HS-5 (cell line): ENCODE data around the gene USP35.
"Not testable (repeated sequence)": the region's sequence is repeated elsewhere in the genome, so short reads cannot be mapped to it uniquely, and the experiment has no call there.

Experiments used
- DNase-seq: peaks from one replicate; pipeline ENCODE4 v3.0.0-alpha.2; 2012; ENCODE audit warnings: low read depth

USP35 gene

DNA sequence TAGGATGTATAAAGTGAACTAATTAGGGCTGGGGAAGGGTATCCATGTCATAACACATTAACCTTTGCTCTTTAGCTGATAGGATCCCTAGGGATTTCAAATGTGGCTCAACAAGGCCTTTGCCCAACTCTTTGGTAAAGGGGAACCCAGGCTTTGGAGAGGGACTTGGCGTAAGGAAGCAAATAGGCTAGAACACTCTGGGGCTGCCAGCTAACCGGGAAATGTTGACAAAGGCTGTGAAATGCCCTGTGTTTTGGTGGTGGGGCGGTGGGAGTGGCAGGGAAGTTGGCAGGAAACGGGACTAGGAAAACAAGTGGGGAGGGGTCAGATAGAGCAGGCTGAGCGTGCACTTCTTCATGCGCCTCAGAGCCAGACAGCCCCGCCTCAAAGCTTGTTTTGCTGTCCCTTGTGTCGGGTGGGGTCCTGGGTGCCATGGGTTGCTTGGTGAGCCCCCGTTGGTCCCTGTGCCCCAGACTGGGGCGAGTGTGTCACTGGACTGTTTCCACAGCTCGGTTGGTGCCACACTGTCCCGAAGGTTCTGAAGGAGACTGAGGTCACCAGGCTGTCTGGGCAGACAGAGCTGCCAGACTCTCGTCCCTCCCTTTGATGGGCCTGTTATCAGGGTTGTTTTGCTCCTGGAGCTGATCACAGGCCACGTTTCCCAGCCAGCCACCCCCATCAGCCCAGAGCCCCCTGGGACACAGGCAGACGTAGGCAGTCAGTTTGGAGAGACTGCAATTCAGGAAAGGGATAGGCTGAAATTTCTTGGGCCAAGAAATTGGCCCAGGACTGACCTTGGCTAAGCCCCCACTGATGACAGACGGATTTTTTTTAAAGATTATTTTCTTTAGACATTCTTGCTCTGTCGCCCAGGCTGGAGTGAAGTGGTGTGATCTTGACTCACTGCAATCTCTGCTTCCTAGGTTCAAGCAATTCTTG lies 19.9 kb upstream of the USP35 start:
- no peak for DNase-seq

DNA sequence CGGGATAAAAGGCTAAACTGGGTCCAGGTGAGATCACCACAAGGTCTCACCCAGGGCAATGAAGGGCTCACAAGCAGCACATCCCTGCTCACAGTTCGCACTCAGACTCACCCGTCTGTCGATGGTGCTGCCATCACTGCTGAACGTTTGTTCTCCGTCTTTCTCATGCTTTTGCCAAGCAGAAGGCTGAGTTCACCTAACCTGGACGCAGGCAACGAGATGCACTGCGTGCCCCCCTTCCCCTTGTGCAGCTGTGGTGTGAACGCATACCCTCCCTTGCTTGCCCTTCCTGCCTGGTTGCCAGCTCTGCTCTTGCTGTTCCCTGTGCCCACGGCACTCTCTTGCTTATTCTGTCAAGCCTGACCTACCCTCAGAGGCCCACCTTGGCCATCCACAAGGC lies 18.3 kb upstream of the USP35 start:
- no peak for DNase-seq

DNA sequence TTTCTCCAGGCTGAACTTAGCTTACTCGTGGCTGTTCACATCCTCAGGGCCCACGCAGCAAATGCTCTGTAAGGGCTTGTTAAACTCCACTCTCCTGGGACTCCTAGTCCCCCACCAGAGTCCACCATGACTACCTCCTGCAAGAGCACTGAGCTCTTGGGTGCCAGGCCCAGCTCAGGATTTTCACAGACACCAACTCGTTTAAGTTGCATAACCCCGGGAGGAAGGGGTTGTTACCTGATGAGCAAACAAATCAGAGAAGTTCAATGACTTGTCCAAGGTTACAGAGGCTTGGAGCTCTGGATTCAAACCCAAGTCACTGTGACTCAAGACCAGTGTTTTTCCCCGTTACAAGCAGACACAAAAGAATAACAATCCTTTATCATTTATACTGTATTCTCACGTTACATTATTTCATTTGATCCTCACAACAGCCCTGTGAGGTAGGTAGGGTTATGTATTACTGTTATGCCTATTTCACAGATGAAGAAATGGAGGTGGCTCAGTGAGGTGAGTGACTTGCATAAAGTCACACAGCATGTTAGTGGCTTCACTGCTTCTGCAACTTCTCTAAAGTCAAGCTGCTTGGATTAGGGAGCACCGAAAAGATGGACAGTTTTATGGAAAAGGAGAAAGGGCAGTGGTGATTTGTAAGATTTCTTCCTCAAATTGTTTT lies 17.7 kb upstream of the USP35 start:
- DNase-seq = no peak

DNA sequence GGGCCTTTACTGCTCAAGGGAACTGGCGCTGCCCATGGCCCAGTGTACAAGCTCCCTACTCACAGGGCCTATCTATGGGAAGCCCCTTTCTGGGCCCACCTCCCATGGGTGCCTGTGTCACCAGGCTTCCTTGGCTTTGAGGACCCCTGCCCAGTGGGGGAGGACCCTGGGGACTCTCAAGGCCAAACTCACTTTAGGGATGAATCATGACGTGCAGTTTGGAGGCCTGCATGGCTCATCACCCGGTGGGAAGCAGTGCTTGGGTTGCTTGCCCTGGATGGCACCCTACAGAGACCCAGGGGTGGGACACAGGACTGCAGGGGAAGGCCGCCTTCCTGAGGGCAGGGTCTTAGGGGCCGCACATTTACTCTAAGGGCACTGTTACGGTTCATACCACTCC lies 16.8 kb upstream of the USP35 start:
- no peak for DNase-seq

DNA sequence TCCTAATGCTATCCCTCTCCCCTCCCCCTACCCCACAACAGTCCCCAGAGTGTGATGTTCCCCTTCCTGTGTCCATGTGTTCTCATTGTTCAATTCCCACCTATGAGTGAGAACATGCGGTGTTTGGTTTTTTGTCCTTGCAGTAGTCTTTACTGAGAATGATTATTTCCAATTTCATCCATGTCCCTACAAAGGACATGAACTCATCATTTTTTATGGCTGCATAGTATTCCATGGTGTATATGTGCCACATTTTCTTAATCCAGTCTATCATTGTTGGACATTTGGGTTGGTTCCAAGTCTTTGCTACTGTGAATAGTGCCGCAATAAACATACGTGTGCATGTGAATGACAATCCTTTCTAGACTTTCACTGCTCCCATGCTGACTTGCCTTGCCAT lies 12.9 kb upstream of the USP35 start:
- DNase-seq = not testable (repeated sequence)

DNA sequence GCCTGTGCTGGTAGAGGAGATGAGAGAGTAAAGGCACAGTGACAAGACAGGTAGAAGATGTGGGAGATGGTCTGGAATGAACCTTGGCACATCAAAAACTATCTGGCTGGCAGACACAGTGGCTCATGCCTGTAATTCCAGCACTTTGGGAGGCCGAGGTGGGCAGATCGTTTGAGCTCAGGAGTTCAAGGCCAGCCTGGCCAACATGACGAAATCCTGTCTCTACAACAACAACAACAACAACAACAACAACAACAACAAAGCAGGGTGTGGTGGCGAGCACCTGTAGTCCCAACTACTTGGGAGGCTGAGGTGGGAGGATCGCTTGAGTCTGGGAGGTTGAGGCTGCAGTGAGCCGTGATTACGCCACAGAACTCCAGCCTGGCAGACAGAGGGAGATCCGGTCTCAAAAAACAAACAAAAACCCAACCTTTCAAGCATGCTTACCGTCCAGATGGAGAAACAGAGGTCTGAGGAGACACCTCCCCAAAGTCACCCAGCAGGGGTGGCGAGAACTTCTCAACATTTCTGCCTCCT lies 12.0 kb upstream of the USP35 start:
- no peak for DNase-seq

DNA sequence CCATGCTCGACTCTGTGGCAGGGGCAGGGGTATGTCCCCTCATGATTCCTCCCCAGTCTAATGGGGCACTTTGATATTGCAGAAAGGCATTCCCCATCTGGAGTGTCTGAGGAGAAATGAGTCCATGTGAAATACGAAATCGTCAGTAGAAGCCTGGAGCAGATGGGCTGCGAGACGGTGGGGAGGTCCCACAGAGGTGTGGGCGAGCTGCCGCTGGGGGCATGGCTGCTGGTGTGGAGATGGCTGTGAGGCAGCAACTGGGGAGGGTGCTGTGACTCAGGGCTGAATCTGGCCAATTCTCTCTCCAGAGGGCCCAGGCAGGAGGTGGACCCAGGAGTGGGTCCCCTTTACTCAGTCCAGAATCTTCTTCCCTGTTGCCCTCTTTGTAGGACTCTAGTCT lies 11.5 kb upstream of the USP35 start:
- no peak for DNase-seq

DNA sequence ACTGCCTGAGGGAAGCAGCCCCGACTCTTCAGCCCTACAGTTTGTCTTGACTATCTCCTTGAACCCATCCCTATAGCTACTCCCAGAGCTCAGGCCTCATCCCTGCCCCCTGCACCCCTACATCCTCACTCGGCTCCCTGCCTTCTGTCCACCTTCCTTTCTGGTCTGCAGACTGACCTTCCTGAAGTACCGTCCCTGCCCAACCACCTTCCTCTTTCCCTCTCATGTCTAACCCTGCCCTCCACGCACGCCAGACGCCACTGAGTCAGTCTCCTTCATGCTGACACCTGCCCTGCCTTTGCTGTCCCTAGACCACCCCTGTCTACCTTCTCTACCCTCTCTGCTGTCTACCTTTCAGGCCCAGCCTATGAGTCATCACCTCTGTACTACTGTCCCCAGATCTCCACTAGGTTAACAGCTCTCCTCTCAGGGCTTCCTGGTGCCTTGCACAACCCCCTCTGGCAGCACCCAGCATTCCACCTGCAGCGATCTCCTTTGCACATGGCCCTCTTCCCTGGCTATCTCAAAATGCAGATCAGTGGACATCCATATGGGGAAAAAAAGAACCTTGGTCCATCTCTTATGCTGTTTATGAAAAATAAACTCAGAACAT lies 9.2 kb upstream of the USP35 start:
- no peak for DNase-seq

DNA sequence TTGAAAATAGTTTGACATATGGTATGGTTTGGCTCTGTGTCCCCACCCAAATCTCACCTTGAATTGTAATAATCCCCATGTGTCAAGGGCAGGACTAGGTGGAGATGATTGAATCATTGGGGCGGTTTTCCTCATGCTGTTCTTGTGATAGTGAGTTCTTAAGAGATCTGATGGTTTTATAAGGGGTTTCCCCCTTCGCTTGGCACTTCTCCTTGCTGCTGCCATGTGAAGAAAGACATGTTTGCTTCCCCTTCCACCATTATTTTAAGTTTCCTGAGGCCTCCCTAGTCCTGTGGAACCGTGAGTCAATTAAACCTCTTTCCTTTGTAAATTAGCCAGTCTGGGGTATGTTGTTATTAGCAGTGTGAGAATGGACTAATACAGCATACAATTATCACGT lies 8.0 kb upstream of the USP35 start:
- no peak for DNase-seq

DNA sequence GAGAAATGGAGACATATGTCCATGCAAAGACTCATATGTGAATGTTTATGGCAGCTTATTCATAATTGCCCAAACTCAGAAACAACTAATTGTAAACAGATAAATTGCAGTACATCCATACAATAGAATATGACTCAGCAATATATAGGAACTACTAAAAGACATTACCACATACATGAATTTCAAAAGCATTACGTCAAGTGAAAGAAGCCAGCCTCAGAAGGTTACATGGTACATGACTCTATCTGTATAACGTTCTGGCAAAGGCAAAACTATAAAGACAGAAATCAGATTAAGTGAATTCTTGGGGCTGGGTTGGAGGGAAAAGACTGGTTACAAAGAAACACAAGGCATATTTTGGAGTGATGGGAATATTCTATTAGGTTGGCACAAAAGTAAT lies 7.5 kb upstream of the USP35 start:
- peak; percentile 72 for DNase-seq

DNA sequence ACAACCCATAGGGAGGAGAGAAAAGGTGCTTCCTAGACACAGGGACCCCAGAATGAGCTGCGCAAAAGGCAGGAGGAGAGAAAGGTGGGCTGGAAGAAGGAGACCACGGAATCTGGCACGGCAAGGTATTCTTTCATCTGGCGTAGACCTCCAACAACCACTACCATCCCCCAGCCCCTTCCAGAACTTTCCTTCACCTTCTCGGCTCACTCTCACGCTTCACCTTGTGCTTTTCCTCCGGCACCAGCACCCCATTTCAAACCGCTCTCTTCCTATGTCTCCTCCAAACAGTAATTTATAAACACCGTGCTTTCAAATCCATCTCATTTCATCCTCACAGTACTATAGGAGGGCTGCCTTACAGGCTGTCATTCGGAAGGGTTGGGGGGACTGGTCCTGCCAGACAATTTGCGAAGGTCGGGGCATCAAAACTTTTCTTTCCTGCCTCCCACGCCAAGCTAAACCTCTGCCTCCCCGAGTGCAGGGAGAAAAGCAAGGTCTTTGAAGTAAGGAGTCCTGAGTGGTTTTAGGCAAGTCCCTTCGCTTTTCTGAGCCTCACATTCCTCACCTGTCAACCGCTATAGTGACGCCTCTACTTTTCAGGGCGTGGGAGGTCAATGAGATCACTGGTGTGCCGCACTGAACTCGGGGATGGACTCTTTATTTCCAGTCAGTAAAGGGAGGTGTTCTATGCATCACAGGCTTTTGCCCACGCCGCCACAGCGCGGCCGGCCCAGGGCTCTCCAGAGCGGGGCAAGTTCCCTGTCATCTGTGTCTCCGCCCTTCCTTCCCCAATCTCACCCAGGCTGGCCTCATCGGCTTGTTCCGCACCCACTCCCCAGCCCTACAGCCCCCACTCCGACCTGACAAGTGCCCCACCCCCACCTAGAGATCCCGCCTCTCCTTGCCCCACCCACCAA lies 1.1 kb upstream of the USP35 start:
- peak; percentile 15 for DNase-seq

DNA sequence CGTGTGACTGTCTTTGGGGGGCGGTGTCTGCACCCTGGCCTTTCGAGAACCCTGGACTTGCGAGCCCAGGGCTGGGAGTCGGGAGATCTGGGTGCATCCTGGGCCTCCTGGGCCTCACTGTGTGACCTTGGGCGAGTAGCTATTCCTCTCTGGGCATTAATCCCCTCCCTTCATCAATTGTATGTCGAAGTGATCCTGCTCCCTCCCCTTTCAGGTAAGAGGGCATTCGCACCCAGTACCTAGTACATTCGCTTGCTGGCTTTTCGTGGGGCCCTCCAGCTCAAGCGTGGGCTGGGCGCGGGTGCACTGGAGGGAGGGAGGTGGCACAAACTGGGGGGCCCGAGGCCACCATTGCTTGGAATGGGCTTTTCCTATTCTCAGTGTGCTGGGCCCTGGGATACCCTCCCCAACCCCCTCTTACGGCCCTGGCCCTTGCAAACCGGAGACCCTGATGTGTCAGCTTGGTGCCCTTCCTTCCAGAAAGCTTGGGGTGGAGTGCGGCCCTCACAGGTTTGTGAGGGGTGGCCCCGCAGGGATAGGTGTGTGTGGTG lies 530 bp downstream of the USP35 start:
- no peak for DNase-seq

DNA sequence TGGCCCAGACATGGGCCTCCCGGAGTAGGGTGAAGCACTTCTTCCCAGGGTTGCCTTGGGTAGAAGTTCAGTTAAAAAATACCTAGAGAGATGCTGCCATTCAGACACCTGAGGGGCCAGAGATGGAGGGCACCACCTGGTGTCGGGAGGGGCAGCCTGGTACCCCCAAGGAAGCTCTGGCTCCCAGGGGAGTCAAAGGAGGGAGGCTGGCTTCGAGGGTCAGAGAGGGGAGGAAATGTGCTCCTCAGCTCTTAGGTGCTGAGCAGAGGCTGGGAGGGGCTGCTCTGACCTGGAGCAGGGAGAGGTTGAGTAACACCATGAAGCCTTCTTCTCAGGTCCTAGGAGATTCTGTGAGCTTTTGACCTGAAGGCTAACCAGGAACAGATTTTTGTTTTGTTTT lies 1.1 kb downstream of the USP35 start:
- no peak for DNase-seq

DNA sequence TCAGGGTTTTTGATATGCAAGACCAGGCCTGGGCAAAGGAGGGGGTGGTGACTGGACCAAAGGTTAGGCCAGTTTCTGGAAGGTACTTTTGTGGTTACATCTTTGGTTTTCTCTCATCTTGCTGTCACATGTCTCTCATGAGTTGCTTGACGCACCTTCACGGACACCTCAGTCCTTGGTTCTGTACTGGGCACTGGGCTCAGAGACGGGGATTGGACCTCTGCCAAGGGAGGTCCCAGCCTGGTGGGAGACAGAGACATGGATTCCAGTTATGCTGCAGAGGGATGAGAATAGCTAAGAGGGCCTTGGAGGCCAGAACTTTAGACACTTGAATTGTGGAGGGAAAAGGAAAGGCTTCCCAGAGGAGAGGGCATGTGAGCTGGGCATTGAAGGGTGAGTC lies 1.7 kb downstream of the USP35 start:
- no peak for DNase-seq

DNA sequence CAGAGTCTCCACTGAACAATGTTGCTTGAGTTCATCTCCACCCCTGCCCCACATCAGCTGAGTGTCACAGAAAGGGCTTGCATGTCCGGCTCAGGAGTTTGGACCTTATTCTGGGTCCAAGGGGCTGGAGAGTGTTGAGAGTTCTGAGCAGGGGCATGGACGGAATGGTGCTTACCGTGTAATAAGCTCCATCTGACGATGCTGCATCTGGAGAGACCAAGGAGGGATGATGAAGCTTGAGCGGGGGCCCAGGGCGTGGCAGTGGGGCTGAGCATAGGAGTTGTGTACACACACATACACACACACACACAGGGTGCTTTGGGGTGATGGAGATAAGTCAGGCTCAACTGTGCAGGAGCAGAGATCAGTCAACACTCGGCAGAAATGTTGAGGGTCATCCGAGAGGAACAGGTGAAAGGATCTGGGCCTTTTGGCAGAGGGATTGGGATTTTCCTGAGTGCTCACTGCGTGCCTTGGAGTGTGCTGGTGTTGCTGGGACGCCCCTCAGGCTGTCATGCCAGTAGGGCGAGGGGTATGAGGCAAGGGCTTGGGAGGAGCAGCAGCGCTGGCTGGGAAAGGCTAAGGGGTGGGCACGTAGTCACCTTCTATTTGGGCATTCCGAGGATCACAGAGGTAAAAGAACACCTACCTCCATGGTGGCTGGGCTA lies 2.3 kb downstream of the USP35 start:
- no peak for DNase-seq

DNA sequence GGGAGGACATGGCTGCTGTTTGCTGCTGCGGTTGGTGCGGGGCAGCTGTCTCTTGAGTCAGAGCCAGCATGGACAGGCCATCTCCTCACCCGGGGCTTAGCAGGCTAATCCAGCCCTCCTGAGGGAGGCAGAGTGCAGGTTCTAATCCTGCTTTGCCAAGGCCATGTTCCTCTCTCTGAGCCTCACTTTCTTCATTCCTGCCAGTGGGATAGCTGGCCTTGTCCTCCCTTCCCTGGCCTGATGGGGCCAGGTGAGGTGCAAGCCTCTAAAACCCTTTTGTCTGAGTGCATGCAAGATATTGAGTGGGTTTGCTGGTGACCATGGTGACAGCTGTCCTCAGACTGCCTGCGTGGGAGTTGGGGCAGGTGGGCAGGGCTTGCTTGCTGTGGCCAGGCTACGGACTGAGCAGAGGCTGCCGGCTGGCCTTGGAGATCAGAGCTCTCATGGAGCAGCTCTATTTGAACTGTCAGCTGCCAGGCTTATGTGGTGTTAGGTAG lies 3.6 kb downstream of the USP35 start:
- no peak for DNase-seq

DNA sequence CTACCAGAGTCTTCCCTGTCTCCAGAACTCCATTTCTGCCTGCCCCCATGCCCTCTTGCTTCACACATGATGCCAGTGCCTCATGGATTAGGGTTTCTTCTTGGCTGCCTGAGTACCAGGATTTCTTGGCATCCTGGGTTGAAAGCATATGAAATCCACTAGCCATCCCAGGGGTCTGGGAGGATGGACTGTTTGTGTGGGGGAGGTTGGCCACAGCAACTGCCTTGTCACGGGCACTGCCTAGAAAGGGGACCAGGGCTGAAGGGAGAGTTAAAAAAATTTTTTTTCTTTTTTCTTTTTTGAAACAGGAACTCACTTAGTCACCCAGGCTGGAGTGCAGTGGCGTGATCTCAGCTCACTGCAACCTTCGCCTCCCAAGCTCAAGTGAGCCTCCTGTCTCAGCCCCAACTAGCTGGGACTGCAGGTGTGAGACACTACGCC lies 4.2 kb downstream of the USP35 start:
- DNase-seq = no peak

DNA sequence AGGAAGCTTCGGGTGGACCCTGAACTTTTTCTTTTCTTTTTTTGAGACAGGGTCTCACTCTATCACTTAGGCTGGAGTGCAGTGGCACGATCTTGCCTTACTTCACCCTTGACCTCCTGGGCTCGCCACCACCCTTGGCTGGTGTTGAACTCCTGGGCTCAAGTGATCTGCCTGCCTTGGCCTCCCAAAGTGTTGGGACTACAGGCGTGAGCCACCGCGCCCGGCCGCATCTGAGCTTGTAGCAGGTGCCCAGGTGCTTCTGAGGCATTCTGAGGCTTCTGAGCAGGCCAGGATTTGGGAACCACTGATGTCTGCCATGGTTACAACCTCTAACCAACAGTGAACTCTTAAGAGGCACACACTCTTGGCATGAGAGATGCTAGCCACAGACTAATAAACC lies 5.1 kb downstream of the USP35 start:
- no peak for DNase-seq

DNA sequence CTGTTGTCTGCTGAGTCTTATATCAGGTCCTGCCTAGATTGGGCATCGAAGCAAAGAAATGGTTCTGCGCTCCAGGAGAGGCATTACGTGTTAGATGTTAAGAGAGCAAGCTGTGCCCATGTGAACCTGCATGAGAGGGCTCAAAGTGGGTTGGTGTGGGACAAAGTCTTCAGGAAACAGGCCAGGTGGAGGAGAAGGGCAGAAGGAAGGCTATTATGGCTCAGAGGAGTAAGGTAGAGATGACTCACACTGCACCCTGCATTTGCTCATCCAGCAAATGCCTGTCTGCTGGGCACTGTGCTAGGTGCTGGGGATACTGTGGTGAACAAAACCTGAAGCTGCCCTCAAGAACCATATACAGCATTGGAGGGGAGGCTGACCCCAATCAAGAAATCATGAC lies 5.8 kb downstream of the USP35 start:
- DNase-seq = no peak

DNA sequence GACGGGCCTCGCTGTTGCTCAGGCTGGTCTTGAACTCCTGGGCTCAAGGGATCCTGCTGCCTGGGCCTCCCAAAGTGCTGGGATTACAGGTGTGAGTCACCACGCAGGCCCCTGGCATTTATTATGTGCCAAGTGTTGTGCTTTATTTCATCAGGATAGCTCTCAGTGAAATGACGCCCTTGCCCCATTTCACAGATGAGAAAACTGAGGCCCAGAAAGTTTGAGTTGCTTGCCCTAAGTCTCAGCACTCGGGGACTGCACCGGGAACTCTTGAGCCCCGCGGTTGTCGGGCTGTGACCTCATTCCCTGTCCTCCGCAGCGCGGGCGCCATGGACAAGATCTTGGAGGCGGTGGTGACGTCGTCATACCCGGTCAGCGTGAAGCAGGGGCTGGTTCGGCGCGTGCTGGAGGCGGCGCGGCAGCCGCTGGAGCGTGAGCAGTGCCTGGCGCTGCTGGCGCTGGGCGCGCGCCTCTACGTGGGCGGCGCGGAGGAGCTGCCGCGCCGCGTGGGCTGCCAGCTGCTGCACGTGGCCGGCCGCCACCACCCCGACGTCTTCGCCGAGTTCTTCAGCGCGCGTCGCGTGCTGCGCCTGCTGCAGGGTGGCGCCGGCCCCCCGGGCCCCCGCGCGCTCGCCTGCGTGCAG lies 7.3 kb downstream of the USP35 start:
- no peak for DNase-seq
